DOHH2 (cell line): ENCODE results near the gene KRTAP5-5.
"Not testable (repeated sequence)": the region's sequence is repeated elsewhere in the genome, so short reads cannot be mapped to it uniquely, and the experiment has no call there.

Source experiments
- H3F3A ChIP-seq: fragments of 200-600 bp; sonication (generic), shearing (Covaris generic); 2 replicates; pipeline ENCODE4 v1.6.0; 2016; ENCODE audit warnings: antibody characterized with exemption, mild to moderate bottlenecking; ENCODE audit not compliant: control insufficient read depth, insufficient read depth
- H3K27ac ChIP-seq: fragments of 200-600 bp; sonication (generic); 2 replicates; pipeline ENCODE4 v1.5.1; 2014; ENCODE audit warnings: low read depth, mild to moderate bottlenecking, low read length, moderate library complexity
- H3K27me3 ChIP-seq: fragments of 200-600 bp; sonication (generic); 2 replicates; pipeline ENCODE4 v1.6.1; 2014; ENCODE audit warnings: mild to moderate bottlenecking, low read length, mixed read lengths; ENCODE audit not compliant: control insufficient read depth
- H3K36me3 ChIP-seq: fragments of 200-600 bp; sonication (generic); 2 replicates; pipeline ENCODE4 v1.6.1; 2014; ENCODE audit warnings: mild to moderate bottlenecking, low read length, moderate library complexity, mixed read lengths; ENCODE audit not compliant: control insufficient read depth
- H3K4me1 ChIP-seq: fragments of 200-600 bp; sonication (generic); 2 replicates; pipeline ENCODE4 v1.6.1; 2014; ENCODE audit warnings: mild to moderate bottlenecking, low read length, mixed read lengths; ENCODE audit not compliant: control insufficient read depth
- H3K4me2 ChIP-seq: fragments of 200-600 bp; sonication (generic); 2 replicates; pipeline ENCODE4 v1.6.0; 2014; ENCODE audit warnings: mild to moderate bottlenecking, low read length, moderate library complexity
- H3K4me3 ChIP-seq: fragments of 200-600 bp; sonication (generic); 2 replicates; pipeline ENCODE4 v1.5.1; 2014; ENCODE audit warnings: mild to moderate bottlenecking, low read length, mixed read lengths
- H3K79me2 ChIP-seq: fragments of 200-600 bp; sonication (generic); 2 replicates; pipeline ENCODE4 v1.6.1; 2014; ENCODE audit warnings: mild to moderate bottlenecking, low read length, mixed read lengths; ENCODE audit not compliant: control insufficient read depth
- H3K9me2 ChIP-seq: fragments of 200-600 bp; sonication (generic); replicated peaks from 2 replicates; pipeline ENCODE4 v1.6.1; 2014; ENCODE audit warnings: mild to moderate bottlenecking, low read length, mixed read lengths; ENCODE audit not compliant: control insufficient read depth
- H3K9me3 ChIP-seq: fragments of 200-600 bp; sonication (generic); 2 replicates; pipeline ENCODE4 v1.6.1; 2014; ENCODE audit warnings: antibody characterized with exemption, low read length, mixed read lengths; ENCODE audit not compliant: control insufficient read depth, insufficient read depth
- H4K20me1 ChIP-seq: fragments of 200-600 bp; sonication (generic); 2 replicates; pipeline ENCODE4 v1.6.0; 2014; ENCODE audit warnings: low read depth, mild to moderate bottlenecking, antibody characterized with exemption, low read length, moderate library complexity; ENCODE audit not compliant: control insufficient read depth, insufficient read depth
- EZH2phosphoT487 ChIP-seq: fragments of 200-600 bp; sonication (generic); IDR thresholded peaks from 2 replicates; pipeline ENCODE4 v1.6.1; 2017; ENCODE audit warnings: borderline replicate concordance, mild to moderate bottlenecking, antibody characterized with exemption, low read length, moderate library complexity, mixed read lengths
- TF ChIP-seq, protein P1 (sequence below): fragments of 200-600 bp; sonication (generic); IDR thresholded peaks from one replicate; pipeline ENCODE4 v1.5.1; 2014; ENCODE audit warnings: antibody characterized with exemption, mild to moderate bottlenecking, low read depth, low read length; ENCODE audit not compliant: poor library complexity, severe bottlenecking

Gene KRTAP5-5

DNA sequence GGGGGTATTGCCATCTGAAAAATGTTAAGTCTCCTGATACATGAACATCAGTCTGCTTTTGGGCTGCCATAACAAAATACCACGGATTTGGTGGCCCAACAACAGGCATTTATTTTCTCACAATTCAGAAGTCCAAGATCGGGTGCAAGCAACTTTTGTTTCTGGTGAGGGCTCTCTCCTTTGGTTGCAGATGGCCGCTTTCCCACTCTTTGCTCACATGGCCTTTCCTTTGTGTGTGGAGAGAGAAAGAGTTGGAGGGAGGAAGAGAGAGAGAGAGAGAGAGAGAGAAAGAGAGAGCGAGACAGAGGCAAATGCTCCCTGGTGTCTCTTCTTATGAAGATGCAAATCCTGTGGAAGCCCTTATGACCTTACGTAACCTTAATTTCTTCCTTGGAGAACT is 28.9 kb upstream of the KRTAP5-5 start:
- peaks cover 21% of the 10 kb centered on the region for H3K27me3 ChIP-seq
- no peaks in the 10 kb centered on the region for H3F3A ChIP-seq
- TF ChIP-seq, protein P1, sequence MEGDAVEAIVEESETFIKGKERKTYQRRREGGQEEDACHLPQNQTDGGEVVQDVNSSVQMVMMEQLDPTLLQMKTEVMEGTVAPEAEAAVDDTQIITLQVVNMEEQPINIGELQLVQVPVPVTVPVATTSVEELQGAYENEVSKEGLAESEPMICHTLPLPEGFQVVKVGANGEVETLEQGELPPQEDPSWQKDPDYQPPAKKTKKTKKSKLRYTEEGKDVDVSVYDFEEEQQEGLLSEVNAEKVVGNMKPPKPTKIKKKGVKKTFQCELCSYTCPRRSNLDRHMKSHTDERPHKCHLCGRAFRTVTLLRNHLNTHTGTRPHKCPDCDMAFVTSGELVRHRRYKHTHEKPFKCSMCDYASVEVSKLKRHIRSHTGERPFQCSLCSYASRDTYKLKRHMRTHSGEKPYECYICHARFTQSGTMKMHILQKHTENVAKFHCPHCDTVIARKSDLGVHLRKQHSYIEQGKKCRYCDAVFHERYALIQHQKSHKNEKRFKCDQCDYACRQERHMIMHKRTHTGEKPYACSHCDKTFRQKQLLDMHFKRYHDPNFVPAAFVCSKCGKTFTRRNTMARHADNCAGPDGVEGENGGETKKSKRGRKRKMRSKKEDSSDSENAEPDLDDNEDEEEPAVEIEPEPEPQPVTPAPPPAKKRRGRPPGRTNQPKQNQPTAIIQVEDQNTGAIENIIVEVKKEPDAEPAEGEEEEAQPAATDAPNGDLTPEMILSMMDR: no peak
- no peak for TF ChIP-seq EZH2phosphoT487
- H3K4me3 ChIP-seq: no peak overlapping the region
- H4K20me1 ChIP-seq: no peaks in the 10 kb centered on the region
- H3K9me3 ChIP-seq: no peaks in the 10 kb centered on the region
- H3K36me3 ChIP-seq: no peaks in the 10 kb centered on the region
- H3K79me2 ChIP-seq: no peaks in the 10 kb centered on the region
- no peak overlapping the region for H3K27ac ChIP-seq
- no peak overlapping the region for H3K4me2 ChIP-seq
- H3K9me2 ChIP-seq: no peaks in the 10 kb centered on the region
- no peaks in the 10 kb centered on the region for H3K4me1 ChIP-seq

DNA sequence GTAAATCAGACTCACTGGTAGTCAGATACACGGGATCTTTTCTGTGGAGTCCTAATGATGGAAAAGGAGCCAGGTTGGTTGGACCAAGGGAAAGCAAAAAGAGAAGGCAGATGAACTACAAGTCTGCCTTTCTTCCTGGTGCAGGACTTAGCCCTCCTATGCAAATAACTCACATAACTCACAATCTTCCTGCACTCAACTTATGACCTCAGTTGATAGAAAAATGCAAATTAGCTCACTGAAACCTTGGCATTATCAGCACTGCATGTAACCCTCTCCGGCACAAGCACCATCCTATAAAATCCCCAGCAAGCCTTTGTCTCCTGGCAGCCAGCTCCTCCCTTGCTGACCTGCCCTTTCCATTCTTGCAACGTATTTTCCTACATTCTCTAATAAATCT is 27.9 kb upstream of the KRTAP5-5 start:
- H3K79me2 ChIP-seq, H3K36me3 ChIP-seq, H4K20me1 ChIP-seq, H3K4me3 ChIP-seq, H3K4me2 ChIP-seq, H3K9me3 ChIP-seq, H3K27ac ChIP-seq, H3K4me1 ChIP-seq, H3K9me2 ChIP-seq, H3F3A ChIP-seq: not testable (repeated sequence)
- peaks cover 21% of the 10 kb centered on the region for H3K27me3 ChIP-seq

DNA sequence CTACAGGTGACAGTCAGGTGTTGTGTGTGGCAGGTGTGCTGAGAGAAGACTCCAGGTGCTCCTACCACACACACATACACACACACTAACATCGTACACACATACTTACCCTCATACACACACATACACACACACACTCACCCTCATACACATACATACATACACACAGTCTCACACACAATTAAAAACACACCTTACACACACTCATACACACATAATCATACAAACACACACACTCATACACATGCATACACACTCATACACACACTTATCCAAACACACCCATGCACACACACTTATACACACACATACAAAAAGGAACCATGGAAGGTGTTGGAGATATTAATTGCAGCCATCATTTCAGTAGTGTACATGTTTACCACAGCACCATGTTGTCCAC is 25.9 kb upstream of the KRTAP5-5 start:
- Histone ChIP-seq H4K20me1 (no peaks in the 10 kb centered on the region), H3K27me3 (peaks cover 18% of the 10 kb centered on the region), H3K79me2 (no peaks in the 10 kb centered on the region), H3K4me2 (no peak overlapping the region), H3F3A (no peaks in the 10 kb centered on the region), H3K9me3 (no peaks in the 10 kb centered on the region), H3K36me3 (no peaks in the 10 kb centered on the region), H3K9me2 (no peaks in the 10 kb centered on the region), H3K4me1 (no peaks in the 10 kb centered on the region), H3K4me3 (no peak overlapping the region), H3K27ac (no peak overlapping the region)
- TF ChIP-seq EZH2phosphoT487: no peak
- TF ChIP-seq, protein P1: no peak

DNA sequence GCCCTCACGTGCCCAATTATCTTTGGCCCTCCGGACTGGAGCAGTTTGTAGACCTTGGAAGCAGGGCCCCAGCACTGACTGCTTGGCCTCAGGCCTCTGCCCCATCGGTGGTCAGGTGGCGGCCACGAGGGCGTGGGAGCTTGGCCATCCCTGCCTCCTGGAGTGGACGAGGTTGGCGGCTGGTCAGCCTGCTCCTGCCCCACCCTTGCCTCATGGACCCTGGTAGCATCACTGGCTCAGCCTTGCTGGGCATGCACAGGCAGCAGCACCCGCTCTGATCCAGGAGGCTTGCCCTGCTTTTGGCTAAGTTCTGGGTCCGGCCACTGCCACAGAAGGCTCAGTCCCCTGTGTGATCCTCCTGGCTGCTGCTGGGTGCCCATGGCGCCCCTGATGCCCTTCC is 25.4 kb upstream of the KRTAP5-5 start:
- no peaks in the 10 kb centered on the region for H3K9me3 ChIP-seq
- no peak overlapping the region for H3K27ac ChIP-seq
- H3K4me1 ChIP-seq: no peaks in the 10 kb centered on the region
- H3K9me2 ChIP-seq: no peaks in the 10 kb centered on the region
- H3K79me2 ChIP-seq: no peaks in the 10 kb centered on the region
- TF ChIP-seq EZH2phosphoT487: no peak
- TF ChIP-seq, protein P1: no peak
- no peak overlapping the region for H3K4me3 ChIP-seq
- no peaks in the 10 kb centered on the region for H3K36me3 ChIP-seq
- H4K20me1 ChIP-seq: no peaks in the 10 kb centered on the region
- H3K27me3 ChIP-seq: peaks cover 18% of the 10 kb centered on the region
- no peaks in the 10 kb centered on the region for H3F3A ChIP-seq
- H3K4me2 ChIP-seq: no peak overlapping the region
